Left lung (tissue), 10 donors: Measurements from ENCODE around the gene GOLIM4. TPM values are rescaled to one million over a fixed set of nuclear protein-coding genes. Genes with fewer than 3 reads are reported as not detected.

Source experiments
- ATAC-seq: fragments of 200-7000 bp; cut with Tn5 transposase; one replicate; pipeline ENCODE4 v1.9.1; 2020; ENCODE audit warnings: moderate library complexity
- DNase-seq, 4 donors: peaks; one replicate each; pipeline ENCODE4 v3.0.0-alpha.2; 2013 to 2020
- H3K27ac ChIP-seq, 2 donors: fragments of 200-600 bp; sonication (generic) in 1 of 2; one replicate each; pipeline versions ENCODE4 v1.5.0 to v1.8.0; 2020 to 2021
- H3K27me3 ChIP-seq, 2 donors: fragments of 200-600 bp; sonication (generic) in 1 of 2; one replicate each; pipeline versions ENCODE4 v1.5.0 to v1.8.0; 2020 to 2021
- H3K36me3 ChIP-seq, 2 donors: fragments of 200-600 bp; sonication (generic) in 1 of 2; one replicate each; pipeline versions ENCODE4 v1.5.0 to v1.8.0; 2020 to 2021
- H3K4me1 ChIP-seq, 2 donors: fragments of 200-600 bp; one replicate each; pipeline ENCODE4 v1.8.0; 2021
- H3K4me3 ChIP-seq, 2 donors: fragments of 200-600 bp; sonication (generic) in 1 of 2; one replicate each; pipeline versions ENCODE4 v1.5.0 to v1.8.0; 2020 to 2021; ENCODE audit warnings: mild to moderate bottlenecking in 1 of 2
- H3K9me3 ChIP-seq, 2 donors: fragments of 200-600 bp; sonication (generic) in 1 of 2; one replicate each; pipeline versions ENCODE4 v1.5.0 to v1.8.0; 2020 to 2021
- CTCF ChIP-seq, 2 donors: fragments of 200-600 bp; sonication (generic) in 1 of 2; IDR thresholded peaks; one replicate each; pipeline versions ENCODE4 v1.5.0 to v1.8.0; 2021; ENCODE audit warnings: antibody characterized with exemption in 2 of 2
- intact Hi-C, 2 donors: fragments of 100-400 bp; cut with DNase I; formaldehyde crosslinking; loops; one replicate each; pipeline versions ENCODE4 v1.11.2 to v1.14.2; 2022
- polyA plus RNA-seq, 6 donors: library from polyadenylated mRNA; unstranded; fragments of 120-200 nt; gene quantifications; one replicate each; pipeline ENCODE4 v1.2.1, GENCODE V29; 2013; ENCODE audit not compliant: insufficient read length in 6 of 6
- total RNA-seq, 2 donors: library from RNA; stranded (reverse); fragmentation: NEBNext Ultra II Directional; extraction: Animal tissue kit (Norgen Biotek cat#: 25700); gene quantifications; one replicate each; pipeline ENCODE4 v1.2.1, GENCODE V29; 2021
- donor health status: DM: no; HTN: yes; CAD: no.
- donor health status: DM: no; HTN: no; CAD: no.

The GOLIM4 gene
- total and polyA plus RNA-seq, 8 donors, result 40.6 to 85.2 (median 73.2) TPM

GRCh38 chr3:168100777-168101492 lies 5.2 kb upstream of the GOLIM4 start:
- H3K27me3 ChIP-seq, result no peaks in the 10 kb centered on the region
- DNase-seq (no peak), ATAC-seq (no peak)
- peaks cover 4 to 6% of the 10 kb centered on the region in 2 donors for H3K4me1 ChIP-seq
- no peaks in the 10 kb centered on the region for H3K9me3 ChIP-seq
- H3K4me3 ChIP-seq, result no peak overlapping the region
- no peak overlapping the region for H3K27ac ChIP-seq
- no peaks in the 10 kb centered on the region for H3K36me3 ChIP-seq
- no peak for TF ChIP-seq CTCF (IDR thresholded peaks at IDR 0.05)
- intact Hi-C loops, result no loop called here

DNA sequence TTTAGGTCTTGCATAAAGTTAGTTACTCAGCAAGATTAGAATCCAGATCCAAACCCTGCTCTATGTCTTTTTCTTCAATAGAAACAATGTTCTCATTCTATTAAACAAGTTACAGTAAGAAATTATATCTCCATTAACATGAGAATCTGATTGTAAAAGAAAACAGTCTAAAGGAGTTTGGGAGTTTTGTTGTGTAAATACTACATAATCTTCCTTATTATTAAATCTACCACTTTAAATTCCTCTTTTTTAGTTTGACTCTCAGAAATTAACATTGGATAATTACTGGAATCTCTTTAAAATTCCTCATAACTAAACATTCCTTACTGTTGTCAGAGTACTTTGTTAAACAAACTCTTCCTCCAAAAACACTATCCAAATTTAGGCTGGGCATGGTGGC lies 1.7 kb upstream of the GOLIM4 start:
- H3K27ac ChIP-seq, result no peak overlapping the region
- no peaks in the 10 kb centered on the region for H3K27me3 ChIP-seq
- no peak for ATAC-seq
- no peaks in the 10 kb centered on the region for H3K36me3 ChIP-seq
- no peak for DNase-seq
- intact Hi-C loops, result no loop called here
- peaks cover 4 to 28% of the 10 kb centered on the region in 2 donors for H3K4me1 ChIP-seq
- H3K4me3 ChIP-seq, result no peak overlapping the region
- no peaks in the 10 kb centered on the region for H3K9me3 ChIP-seq
- TF ChIP-seq CTCF (IDR thresholded peaks at IDR 0.05), result no peak

GRCh38 chr3:168096210-168096652 lies 507 bp upstream of the GOLIM4 start:
- Histone ChIP-seq H3K36me3 (no peaks in the 10 kb centered on the region), H3K27ac (peak overlapping the region; percentile 93 to 97), H3K9me3 (no peaks in the 10 kb centered on the region), H3K4me3 (peak overlapping the region; percentile 78 to 80), H3K27me3 (no peaks in the 10 kb centered on the region), H3K4me1 (peaks cover 4 to 35% of the 10 kb centered on the region in 2 donors)
- peak in 3 of 4 donors; percentile 60 to 71 (median 69) for DNase-seq
- ATAC-seq, result peak; percentile 50
- no peak for TF ChIP-seq CTCF (IDR thresholded peaks at IDR 0.05)
- intact Hi-C loops, result no loop called here

DNA sequence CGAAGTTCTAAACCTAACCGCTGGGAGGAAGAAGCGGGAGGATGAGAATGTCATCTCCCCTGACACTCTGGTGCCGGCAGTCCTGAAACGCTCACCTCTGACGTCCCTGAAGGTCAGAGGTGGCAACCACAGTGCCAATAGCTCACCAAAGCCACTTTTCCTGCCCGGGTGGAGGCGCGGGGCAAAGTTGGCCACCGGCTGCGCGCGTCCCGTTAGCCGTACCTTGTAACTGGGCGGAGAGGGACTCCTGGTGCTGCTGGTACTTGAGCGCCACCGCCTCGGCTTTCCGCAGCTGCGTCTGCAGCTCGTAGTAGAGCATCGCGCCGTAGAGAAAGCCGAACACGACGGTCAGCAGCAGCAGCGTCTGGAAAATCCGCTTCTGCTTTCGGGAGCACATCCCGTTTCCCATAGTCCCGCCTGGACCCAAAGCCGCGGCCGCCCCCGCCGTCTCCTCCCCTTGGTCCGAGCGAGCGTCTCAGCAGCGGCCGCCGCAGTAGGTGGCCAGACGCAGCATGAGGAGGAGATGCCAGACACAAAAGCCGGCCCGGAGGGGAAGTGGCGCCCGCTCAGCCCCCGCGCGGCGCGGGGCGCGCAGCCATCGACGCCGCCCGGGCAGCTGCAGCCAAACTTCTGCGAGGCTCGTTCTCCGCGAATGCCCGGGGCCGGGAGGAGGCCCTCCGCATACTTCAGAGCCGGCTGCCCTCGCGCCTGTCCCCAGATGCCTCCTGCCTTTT lies 680 bp downstream of the GOLIM4 start:
- peak in 1 of 2 donors; percentile 40 for TF ChIP-seq CTCF (IDR thresholded peaks at IDR 0.05)
- DNase-seq (peak; percentile 56 to 91 (median 70)), ATAC-seq (peak; percentile 33)
- Histone ChIP-seq H3K27ac (peak overlapping the region; percentile 93 to 97), H3K9me3 (no peaks in the 10 kb centered on the region), H3K27me3 (no peaks in the 10 kb centered on the region), H3K4me3 (peak overlapping the region; percentile 78 to 80), H3K36me3 (no peaks in the 10 kb centered on the region), H3K4me1 (peaks cover 4 to 40% of the 10 kb centered on the region in 2 donors)
- intact Hi-C loops, result no loop called here

GRCh38 chr3:168094580-168094876 lies 1.2 kb downstream of the GOLIM4 start:
- Histone ChIP-seq H3K4me1 (peaks cover 4 to 40% of the 10 kb centered on the region in 2 donors), H3K4me3 (peak overlapping the region; percentile 78 to 80), H3K36me3 (no peaks in the 10 kb centered on the region), H3K9me3 (no peaks in the 10 kb centered on the region), H3K27ac (peak overlapping the region; percentile 93 to 97), H3K27me3 (no peaks in the 10 kb centered on the region)
- intact Hi-C loops, result no loop called here
- no peak for TF ChIP-seq CTCF (IDR thresholded peaks at IDR 0.05)
- ATAC-seq (no peak), DNase-seq (peak in 1 of 4 donors; percentile 81)
